Tibial artery (tissue), 4 donors: Measurements from ENCODE around the gene MYOZ3.

ENCODE experiments used
- DNase-seq, 2 donors: peaks; one replicate each; pipeline ENCODE4 v3.0.0-alpha.2; 2019
- H3K27ac ChIP-seq, 2 donors: fragments of 200-600 bp; sonication (generic) in 1 of 2; 1 replicate in 1 of 2; 2 replicates in 1 of 2; pipeline ENCODE4 v1.5.1; 2018 to 2019; ENCODE audit warnings: mild to moderate bottlenecking in 1 of 2
- H3K27me3 ChIP-seq, 2 donors: fragments of 200-600 bp; sonication (generic) in 1 of 2; one replicate each; pipeline versions ENCODE4 v1.5.1 to v1.6.0; 2016 to 2019
- H3K36me3 ChIP-seq, 3 donors: fragments of 200-600 bp; sonication (generic) in 2 of 3; one replicate each; pipeline ENCODE4 v1.5.1; 2016 to 2019; ENCODE audit warnings: mild to moderate bottlenecking in 2 of 3
- H3K4me1 ChIP-seq, 4 donors: fragments of 200-600 bp; sonication (generic) in 2 of 4; 1 replicate in 3 of 4; 2 replicates in 1 of 4; pipeline ENCODE4 v1.5.1; 2016 to 2019
- H3K4me3 ChIP-seq, 2 donors: fragments of 200-600 bp; sonication (generic) in 1 of 2; 1 replicate in 1 of 2; 2 replicates in 1 of 2; pipeline ENCODE4 v1.5.1; 2018 to 2019; ENCODE audit warnings: mild to moderate bottlenecking in 2 of 2
- H3K9me3 ChIP-seq, 3 donors: fragments of 200-600 bp; sonication (generic) in 1 of 3; one replicate each; pipeline ENCODE4 v1.5.1; 2016 to 2019
- CTCF ChIP-seq, 2 experiments: fragments of 200-600 bp in 1 of 2; fragments of 450-650 bp in 1 of 2; IDR thresholded peaks; one replicate each; pipeline ENCODE4 v1.5.1; 2017 to 2019; ENCODE audit warnings: antibody characterized with exemption in 2 of 2, mild to moderate bottlenecking in 1 of 2, moderate library complexity in 1 of 2
- intact Hi-C: fragments of 100-400 bp; cut with DNase I; formaldehyde crosslinking; loops from one replicate; pipeline ENCODE4 v1.15.0; 2023; ENCODE audit warnings: low total_unique reads

The MYOZ3 gene

GRCh38 chr5:150694612-150695011, 33.6 kb downstream of the MYOZ3 start:
- Histone ChIP-seq H3K4me3 (no peak overlapping the region), H3K36me3 (peaks cover 84 to 91% (median 85%) of the 10 kb centered on the region in 3 donors), H3K27me3 (no peaks in the 10 kb centered on the region), H3K27ac (no peak overlapping the region), H3K4me1 (peaks cover 0 to 6% (median 5%) of the 10 kb centered on the region in 4 donors), H3K9me3 (no peaks in the 10 kb centered on the region)
- intact Hi-C loops: no loop called here
- TF ChIP-seq CTCF (IDR thresholded peaks at IDR 0.05): no peak
- DNase-seq: no peak

- no peak for DNase-seq
- TF ChIP-seq CTCF (IDR thresholded peaks at IDR 0.05): no peak
- Histone ChIP-seq H3K36me3 (peaks cover 35 to 38% (median 36%) of the 10 kb centered on the region in 3 donors), H3K4me1 (peaks cover 0 to 12% (median 11%) of the 10 kb centered on the region in 4 donors), H3K4me3 (peak overlapping the region; percentile 91 to 100), H3K27ac (peak overlapping the region; percentile 96 to 99), H3K27me3 (no peaks in the 10 kb centered on the region), H3K9me3 (no peaks in the 10 kb centered on the region)
- intact Hi-C loops: no loop called here
Measured at GRCh38 chr5:150700246-150700593, 39.2 kb downstream of the MYOZ3 start.

- peaks cover 30 to 32% (median 31%) of the 10 kb centered on the region in 3 donors for H3K36me3 ChIP-seq
- H3K27me3 ChIP-seq: no peaks in the 10 kb centered on the region
- H3K9me3 ChIP-seq: no peaks in the 10 kb centered on the region
- intact Hi-C loops: no loop called here
- DNase-seq: peak; percentile 95
- peak within 1 kb of the TSS; percentile 91 to 100 for H3K4me3 ChIP-seq
- TF ChIP-seq CTCF (IDR thresholded peaks at IDR 0.05): peak; percentile 50 to 66
- H3K4me1 ChIP-seq: peaks cover 0 to 12% (median 11%) of the 10 kb centered on the region in 4 donors
- peak within 1 kb of the TSS; percentile 96 to 99 for H3K27ac ChIP-seq
Measured at GRCh38 chr5:150700594-150701377, 39.7 kb downstream of the MYOZ3 start, which contains the start of gene RBM22. Gene RBM22, minus strand, starts transcription at chr5:150701062. Its CDS starts 77 bp downstream, at chr5:150700985.

GRCh38 chr5:150703762-150704161, 42.7 kb downstream of the MYOZ3 start:
- Histone ChIP-seq H3K27ac (no peak overlapping the region), H3K4me3 (no peak overlapping the region), H3K36me3 (peaks cover 0 to 11% (median 4%) of the 10 kb centered on the region in 3 donors), H3K9me3 (no peaks in the 10 kb centered on the region), H3K27me3 (no peaks in the 10 kb centered on the region), H3K4me1 (peaks cover 0 to 12% (median 11%) of the 10 kb centered on the region in 4 donors)
- intact Hi-C loops: no loop called here
- no peak for DNase-seq
- TF ChIP-seq CTCF (IDR thresholded peaks at IDR 0.05): no peak

- H3K36me3 ChIP-seq: peaks cover 25 to 40% (median 34%) of the 10 kb centered on the region in 3 donors
- H3K4me3 ChIP-seq: no peak overlapping the region
- H3K4me1 ChIP-seq: no peaks in the 10 kb centered on the region
- no peak for DNase-seq
- H3K9me3 ChIP-seq: no peaks in the 10 kb centered on the region
- no peak overlapping the region for H3K27ac ChIP-seq
- intact Hi-C loops: no loop called here
- no peak for TF ChIP-seq CTCF (IDR thresholded peaks at IDR 0.05)
- H3K27me3 ChIP-seq: no peaks in the 10 kb centered on the region
Measured at GRCh38 chr5:150706776-150707390, 45.8 kb downstream of the MYOZ3 start.
